Heart left ventricle (tissue), 16 donors: ENCODE data around the gene SCN4B. TPM values are rescaled to one million over a fixed set of nuclear protein-coding genes. Genes with fewer than 3 reads are reported as not detected.

Source experiments
- ATAC-seq, 4 donors: fragments of 200-7000 bp; cut with Tn5 transposase; one replicate each; pipeline ENCODE4 v1.9.1; 2020 to 2022; ENCODE audit warnings: moderate library complexity in 4 of 4, mild to moderate bottlenecking in 3 of 4, moderate number of reproducible peaks in 1 of 4
- DNase-seq, 5 donors: peaks; one replicate each; pipeline ENCODE4 v3.0.0-alpha.2; 2020
- H3K27ac ChIP-seq, 12 donors: fragments of 200-600 bp; sonication (generic) in 4 of 12; one replicate each; pipeline versions ENCODE4 v1.5.0 to v1.8.0; 2016 to 2022; ENCODE audit warnings: mild to moderate bottlenecking in 2 of 12
- H3K27me3 ChIP-seq, 9 donors: fragments of 200-600 bp; sonication (generic) in 2 of 9; one replicate each; pipeline versions ENCODE4 v1.5.1 to v1.8.0; 2016 to 2022; ENCODE audit warnings: mild to moderate bottlenecking in 3 of 9
- H3K36me3 ChIP-seq, 9 donors: fragments of 200-600 bp; sonication (generic) in 2 of 9; one replicate each; pipeline versions ENCODE4 v1.5.0 to v1.8.0; 2018 to 2022; ENCODE audit warnings: mild to moderate bottlenecking in 2 of 9
- H3K4me1 ChIP-seq, 12 donors: fragments of 200-600 bp; sonication (generic) in 4 of 12; one replicate each; pipeline versions ENCODE4 v1.5.0 to v1.8.0; 2016 to 2022; ENCODE audit warnings: mild to moderate bottlenecking in 3 of 12
- H3K4me3 ChIP-seq, 12 donors: fragments of 200-600 bp; sonication (generic) in 4 of 12; one replicate each; pipeline versions ENCODE4 v1.5.0 to v1.8.0; 2017 to 2022; ENCODE audit warnings: mild to moderate bottlenecking in 9 of 12, moderate library complexity in 4 of 12
- H3K9me3 ChIP-seq, 12 donors: fragments of 200-600 bp; sonication (generic) in 4 of 12; one replicate each; pipeline versions ENCODE4 v1.5.0 to v1.8.0; 2016 to 2022; ENCODE audit warnings: mild to moderate bottlenecking in 1 of 12
- POLR2A ChIP-seq, 2 donors: fragments of 450-650 bp; IDR thresholded peaks; one replicate each; pipeline ENCODE4 v1.6.1; 2017; ENCODE audit warnings: antibody characterized with exemption in 2 of 2, mild to moderate bottlenecking in 2 of 2, moderate library complexity in 2 of 2
- WGBS, 4 donors: extraction: QIAGEN DNeasy Blood & Tissue Kit in 2 of 4; methylation state at CpG; one replicate each; pipeline versions ENCODE4 v1.1.5 to v1.1.7; 2013 to 2018; 5-methylcytosine and 5-hydroxymethylcytosine counted together
- intact Hi-C, 10 donors: fragments of 100-400 bp; cut with DNase I; formaldehyde crosslinking; loops; one replicate each; pipeline versions ENCODE4 v1.11.1 to v1.14.2; 2022
- polyA plus RNA-seq, 2 donors: library from polyadenylated mRNA; stranded (reverse); fragments of 200-250 nt; gene quantifications; one replicate each; pipeline ENCODE4 v1.2.3, GENCODE V29; 2013
- total RNA-seq, 9 donors: library from RNA; depleted of rRNA in 2 of 9; stranded (reverse); fragments of >200 nt in 2 of 9; fragmentation: NEBNext Ultra II Directional in 3 of 9; extraction: Animal tissue kit (Norgen Biotek cat#: 25700) in 3 of 9; gene quantifications; one replicate each; pipeline versions ENCODE4 v1.1.0 to v1.2.4, GENCODE V29; 2016 to 2023
- TF ChIP-seq, protein P1 (sequence below), 12 donors: fragments of 200-600 bp; sonication (generic) in 4 of 12; IDR thresholded peaks; one replicate each; pipeline versions ENCODE4 v1.5.0 to v1.8.0; 2018 to 2022; ENCODE audit warnings: antibody characterized with exemption in 12 of 12, mild to moderate bottlenecking in 5 of 12
- donor health status: ischemic (EF 13 %, LVEDD 7.1; RV severe dilation, severe dysfunction).
- donor health status: healthy with polysubstance abuse.
- donor health status: DM: no; HTN: yes; CAD: no.
- donor health status: DM: no; HTN: no; CAD: no.
- donor health status: ischemic (EF 25% LVEDD 6.9; RV normal size, moderate dysfunction).
- donor health status: ischemic (EF 25% LVEDD 5.7; RV mildly dilated, moderate dysfunction).
- donor health status: healthy.
- donor health status: DM: yes; HTN: yes; CAD: no.
- donor health status: ischemic (EF 35%, LVEDD 5.7; RV mildly dilated, moderate dysfunction).
- donor health status: nonischemic (EF 11% LVEDD 7.7; RV severe dilation, severe dysfunction).
- donor health status: DM: yes; HTN: yes; CAD: no.
- donor health status: PGD.
- donor health status: ischemic (EF 29% LVEDD 5.4; RV normal size, mild dysfunction).
- donor health status: nonischemic (EF 23%, LVEDD 6.1; RV moderate dilation, normal function).

SCN4B gene
- total and polyA plus RNA-seq, 11 donors: 2.1 to 16.9 (median 11.9) TPM

DNA sequence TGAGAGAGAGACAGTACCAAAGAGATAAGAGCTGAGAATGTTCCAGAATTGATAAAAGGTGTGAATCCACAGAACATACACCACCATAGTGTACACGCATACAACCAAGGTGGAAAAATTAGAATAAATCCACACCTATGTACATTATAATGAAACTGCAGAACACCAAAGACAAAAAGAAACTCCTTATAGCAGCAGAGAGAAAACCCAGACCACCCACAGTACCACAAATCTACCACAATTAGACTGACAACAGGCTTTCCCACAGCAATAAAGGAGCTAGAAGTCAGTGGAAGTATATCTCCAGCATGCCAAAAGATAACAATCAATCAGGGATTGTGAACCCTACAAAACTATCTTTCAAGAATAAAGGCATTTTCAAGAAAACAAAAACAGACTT is 31.8 kb downstream of the SCN4B start:
- H3K4me3 ChIP-seq: no peak overlapping the region
- no peaks in the 10 kb centered on the region for H3K36me3 ChIP-seq
- H3K4me1 ChIP-seq: peaks cover 0 to 19% (median 7%) of the 10 kb centered on the region in 12 donors
- H3K9me3 ChIP-seq: peaks cover 0 to 4% (median 0%) of the 10 kb centered on the region in 12 donors
- ATAC-seq (no peak), DNase-seq (no peak)
- no peak for TF ChIP-seq POLR2A (IDR thresholded peaks at IDR 0.05)
- TF ChIP-seq, protein P1, sequence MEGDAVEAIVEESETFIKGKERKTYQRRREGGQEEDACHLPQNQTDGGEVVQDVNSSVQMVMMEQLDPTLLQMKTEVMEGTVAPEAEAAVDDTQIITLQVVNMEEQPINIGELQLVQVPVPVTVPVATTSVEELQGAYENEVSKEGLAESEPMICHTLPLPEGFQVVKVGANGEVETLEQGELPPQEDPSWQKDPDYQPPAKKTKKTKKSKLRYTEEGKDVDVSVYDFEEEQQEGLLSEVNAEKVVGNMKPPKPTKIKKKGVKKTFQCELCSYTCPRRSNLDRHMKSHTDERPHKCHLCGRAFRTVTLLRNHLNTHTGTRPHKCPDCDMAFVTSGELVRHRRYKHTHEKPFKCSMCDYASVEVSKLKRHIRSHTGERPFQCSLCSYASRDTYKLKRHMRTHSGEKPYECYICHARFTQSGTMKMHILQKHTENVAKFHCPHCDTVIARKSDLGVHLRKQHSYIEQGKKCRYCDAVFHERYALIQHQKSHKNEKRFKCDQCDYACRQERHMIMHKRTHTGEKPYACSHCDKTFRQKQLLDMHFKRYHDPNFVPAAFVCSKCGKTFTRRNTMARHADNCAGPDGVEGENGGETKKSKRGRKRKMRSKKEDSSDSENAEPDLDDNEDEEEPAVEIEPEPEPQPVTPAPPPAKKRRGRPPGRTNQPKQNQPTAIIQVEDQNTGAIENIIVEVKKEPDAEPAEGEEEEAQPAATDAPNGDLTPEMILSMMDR (IDR thresholded peaks at IDR 0.05): no peak
- 92 to 100% (median 94%) methylated on average over 1 of the region's 1 CpG for WGBS, 4 donors
- no peaks in the 10 kb centered on the region for H3K27me3 ChIP-seq
- intact Hi-C loops: no loop called here
- H3K27ac ChIP-seq: no peak overlapping the region

DNA sequence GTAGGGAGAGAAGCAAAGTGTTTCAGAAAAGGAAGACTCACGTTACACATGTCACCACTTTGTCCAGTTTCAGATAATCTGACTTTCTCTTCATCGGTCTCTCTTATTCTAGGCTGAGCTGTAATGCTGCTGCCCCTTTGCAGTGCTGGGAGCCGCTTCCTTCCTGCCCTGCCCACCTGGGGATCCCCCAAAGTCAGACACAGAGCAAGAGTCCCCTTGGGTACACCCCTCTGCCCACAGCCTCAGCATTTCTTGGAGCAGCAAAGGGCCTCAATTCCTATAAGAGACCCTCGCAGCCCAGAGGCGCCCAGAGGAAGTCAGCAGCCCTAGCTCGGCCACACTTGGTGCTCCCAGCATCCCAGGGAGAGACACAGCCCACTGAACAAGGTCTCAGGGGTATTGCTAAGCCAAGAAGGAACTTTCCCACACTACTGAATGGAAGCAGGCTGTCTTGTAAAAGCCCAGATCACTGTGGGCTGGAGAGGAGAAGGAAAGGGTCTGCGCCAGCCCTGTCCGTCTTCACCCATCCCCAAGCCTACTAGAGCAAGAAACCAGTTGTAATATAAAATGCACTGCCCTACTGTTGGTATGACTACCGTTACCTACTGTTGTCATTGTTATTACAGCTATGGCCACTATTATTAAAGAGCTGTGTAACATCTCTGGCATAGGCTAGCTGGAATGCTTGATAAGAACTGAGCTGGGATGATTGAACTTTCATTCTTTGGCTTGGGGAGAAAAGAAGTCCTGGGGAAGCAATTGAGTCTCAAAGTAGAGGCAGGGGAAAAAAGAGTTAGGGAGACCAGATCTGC is 34.6 kb downstream of the SCN4B start:
- H3K27ac ChIP-seq: peak overlapping the region; percentile 5 to 69 (median 42)
- no peaks in the 10 kb centered on the region for H3K36me3 ChIP-seq
- no peak overlapping the region for H3K4me3 ChIP-seq
- ATAC-seq (peak; percentile 70 to 86 (median 74)), DNase-seq (no peak)
- 55 to 60% (median 59%) methylated on average over 8 to 9 of the region's 9 CpGs for WGBS, 4 donors
- no peaks in the 10 kb centered on the region for H3K27me3 ChIP-seq
- intact Hi-C loops: no loop called here
- H3K4me1 ChIP-seq: peaks cover 0 to 19% (median 7%) of the 10 kb centered on the region in 12 donors
- TF ChIP-seq POLR2A (IDR thresholded peaks at IDR 0.05): no peak
- TF ChIP-seq, protein P1 (IDR thresholded peaks at IDR 0.05): no peak
- peaks cover 0 to 4% (median 0%) of the 10 kb centered on the region in 12 donors for H3K9me3 ChIP-seq

DNA sequence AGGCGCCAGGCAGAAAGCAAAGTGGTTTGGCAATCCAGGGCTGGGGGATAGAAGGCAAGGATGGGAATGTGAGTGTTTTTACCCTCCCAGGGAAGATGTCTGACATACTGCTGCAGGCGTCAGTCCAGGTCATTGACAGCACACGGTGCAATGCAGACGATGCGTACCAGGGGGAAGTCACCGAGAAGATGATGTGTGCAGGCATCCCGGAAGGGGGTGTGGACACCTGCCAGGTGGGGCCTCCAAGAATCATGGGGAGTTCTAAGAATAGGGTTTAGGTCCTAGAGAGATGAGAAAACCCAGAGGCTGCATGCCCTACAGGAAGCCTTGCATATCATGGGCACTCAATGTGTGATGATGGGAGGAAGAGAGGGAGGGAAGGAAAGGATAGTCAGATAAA is 37.6 kb downstream of the SCN4B start:
- Histone ChIP-seq H3K36me3 (no peaks in the 10 kb centered on the region), H3K27me3 (no peaks in the 10 kb centered on the region), H3K9me3 (no peaks in the 10 kb centered on the region), H3K4me1 (peaks cover 0 to 19% (median 7%) of the 10 kb centered on the region in 12 donors), H3K4me3 (no peak overlapping the region), H3K27ac (no peak overlapping the region)
- intact Hi-C loops: no loop called here
- DNase-seq: no peak
- ATAC-seq: no peak
- no peak for TF ChIP-seq POLR2A (IDR thresholded peaks at IDR 0.05)
- TF ChIP-seq, protein P1 (IDR thresholded peaks at IDR 0.05): no peak
- WGBS, 4 donors: 84 to 92% (median 91%) methylated on average over 7 of the region's 7 CpGs

DNA sequence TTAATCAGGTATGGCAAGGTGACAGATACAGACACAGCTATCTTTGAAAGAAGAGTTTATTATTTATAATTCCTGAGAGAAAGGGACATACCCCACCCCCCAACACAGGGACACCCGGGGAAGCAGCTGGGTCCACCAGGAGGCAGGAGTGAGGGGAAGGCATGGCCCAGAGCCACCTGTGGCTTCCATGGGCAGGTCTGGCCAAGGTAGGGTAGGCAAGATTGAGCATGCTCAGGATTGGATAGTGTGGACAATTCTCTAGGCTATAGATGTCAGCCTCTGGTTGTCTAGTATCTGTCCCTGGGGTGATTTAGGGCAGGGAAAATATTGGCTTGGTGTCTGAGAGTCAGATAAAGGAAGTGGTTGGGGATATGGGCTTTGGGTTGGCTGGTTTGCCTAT is 38.4 kb downstream of the SCN4B start:
- no peak for ATAC-seq

More for the DNA sequence above, 38.4 kb downstream of the SCN4B start:
- DNase-seq: no peak
- WGBS, 4 donors: 76 to 85% (median 78%) methylated on average over 1 of the region's 1 CpG
- H3K9me3 ChIP-seq: no peaks in the 10 kb centered on the region
- TF ChIP-seq, protein P1 (IDR thresholded peaks at IDR 0.05): no peak
- TF ChIP-seq POLR2A (IDR thresholded peaks at IDR 0.05): no peak
- H3K36me3 ChIP-seq: no peaks in the 10 kb centered on the region
- peaks cover 0 to 25% (median 11%) of the 10 kb centered on the region in 12 donors for H3K4me1 ChIP-seq
- no peaks in the 10 kb centered on the region for H3K27me3 ChIP-seq
- intact Hi-C loops: no loop called here
- H3K27ac ChIP-seq: no peak overlapping the region
- H3K4me3 ChIP-seq: no peak overlapping the region
